Neural crest cell (in vitro differentiated cells): ENCODE results near the gene ERC2. TPM values are rescaled to one million over a fixed set of nuclear protein-coding genes. Genes with fewer than 3 reads are reported as not detected.

Source experiments
- DNase-seq: peaks from one replicate; pipeline ENCODE4 v3.0.0; 2021; ENCODE audit warnings: low read depth, mixed read lengths, low spot score
- H3K27ac Mint-ChIP-seq: one replicate; pipeline ENCODE4 v1.8.0; 2021; ENCODE audit warnings: mild to moderate bottlenecking, mixed read lengths; ENCODE audit not compliant: unreplicated experiment
- H3K27me3 Mint-ChIP-seq: 2 replicates; pipeline ENCODE4 v1.8.0; 2021; ENCODE audit warnings: low read depth, mild to moderate bottlenecking, mixed read lengths
- H3K36me3 Mint-ChIP-seq: 2 replicates; pipeline ENCODE4 v1.8.0; 2021; ENCODE audit warnings: low read depth, mild to moderate bottlenecking, mixed read lengths
- H3K4me1 Mint-ChIP-seq: 2 replicates; pipeline ENCODE4 v1.8.0; 2021; ENCODE audit warnings: mixed read lengths
- H3K4me3 Mint-ChIP-seq: one replicate; pipeline ENCODE4 v1.8.0; 2021; ENCODE audit warnings: mild to moderate bottlenecking, mixed read lengths
- H3K9me3 Mint-ChIP-seq: 2 replicates; pipeline ENCODE4 v1.8.0; 2021; ENCODE audit warnings: mixed read lengths
- CTCF ChIP-seq: fragments of 200-600 bp; sonication (generic); conservative IDR thresholded peaks from 2 replicates; pipeline ENCODE4 v1.5.0; 2021; ENCODE audit warnings: antibody characterized with exemption, mild to moderate bottlenecking
- total RNA-seq: library from RNA; stranded (reverse); gene quantifications from 2 replicates; pipeline ENCODE4 v1.2.1, GENCODE V29; 2021

Gene ERC2
- total RNA-seq, 1 donor from 2014 or later = 13.5 TPM

- Mint-ChIP-seq H3K36me3 (no peaks in the 10 kb centered on the region), H3K27me3 (no peaks in the 10 kb centered on the region), H3K4me1 (peaks cover 12% of the 10 kb centered on the region), H3K4me3 (no peak overlapping the region), H3K9me3 (no peaks in the 10 kb centered on the region), H3K27ac (no peak overlapping the region)
- TF ChIP-seq CTCF = no peak
- DNase-seq = no peak
Observed at GRCh38 chr3:56059731-56060130, 408.5 kb downstream of the ERC2 start.

GRCh38 chr3:56055951-56056350 is 412.3 kb downstream of the ERC2 start:
- no peaks in the 10 kb centered on the region for H3K36me3 Mint-ChIP-seq
- TF ChIP-seq CTCF = no peak
- H3K4me3 Mint-ChIP-seq = no peak overlapping the region
- peaks cover 13% of the 10 kb centered on the region for H3K4me1 Mint-ChIP-seq
- no peak for DNase-seq
- no peaks in the 10 kb centered on the region for H3K9me3 Mint-ChIP-seq
- no peak overlapping the region for H3K27ac Mint-ChIP-seq
- H3K27me3 Mint-ChIP-seq = no peaks in the 10 kb centered on the region

GRCh38 chr3:56055546-56055945 is 412.7 kb downstream of the ERC2 start:
- Mint-ChIP-seq H3K36me3 (no peaks in the 10 kb centered on the region), H3K27me3 (no peaks in the 10 kb centered on the region), H3K4me1 (peaks cover 9% of the 10 kb centered on the region), H3K9me3 (no peaks in the 10 kb centered on the region), H3K27ac (no peak overlapping the region), H3K4me3 (no peak overlapping the region)
- no peak for TF ChIP-seq CTCF
- no peak for DNase-seq

- Mint-ChIP-seq H3K9me3 (no peaks in the 10 kb centered on the region), H3K36me3 (no peaks in the 10 kb centered on the region), H3K4me3 (no peak overlapping the region), H3K4me1 (peaks cover 7% of the 10 kb centered on the region), H3K27me3 (no peaks in the 10 kb centered on the region), H3K27ac (no peak overlapping the region)
- no peak for TF ChIP-seq CTCF
- DNase-seq = no peak
Observed at GRCh38 chr3:56054844-56055243, 413.4 kb downstream of the ERC2 start.

- H3K4me3 Mint-ChIP-seq = no peak overlapping the region
- H3K4me1 Mint-ChIP-seq = peaks cover 7% of the 10 kb centered on the region
- no peaks in the 10 kb centered on the region for H3K9me3 Mint-ChIP-seq
- no peak for DNase-seq
- no peak for TF ChIP-seq CTCF
- H3K27ac Mint-ChIP-seq = no peak overlapping the region
- H3K36me3 Mint-ChIP-seq = no peaks in the 10 kb centered on the region
- no peaks in the 10 kb centered on the region for H3K27me3 Mint-ChIP-seq
Observed at GRCh38 chr3:56053727-56054126, 414.5 kb downstream of the ERC2 start.

GRCh38 chr3:56052188-56052587 is 416.1 kb downstream of the ERC2 start:
- Mint-ChIP-seq H3K9me3 (no peaks in the 10 kb centered on the region), H3K4me3 (no peak overlapping the region), H3K36me3 (no peaks in the 10 kb centered on the region), H3K27me3 (no peaks in the 10 kb centered on the region), H3K27ac (no peak overlapping the region), H3K4me1 (peaks cover 7% of the 10 kb centered on the region)
- DNase-seq = no peak
- TF ChIP-seq CTCF = no peak
